Fibroblast of lung (primary cell): ENCODE measurements around the gene POGZ.

Source experiments
- CTCF ChIP-seq, 2 donors: IDR thresholded peaks in 1 of 2; conservative IDR thresholded peaks in 1 of 2; 1 replicate in 1 of 2; 2 replicates in 1 of 2; pipeline ENCODE4 v1.5.1; 2011 to 2012; ENCODE audit warnings: low read length in 2 of 2, control low read depth in 1 of 2, inconsistent platforms in 1 of 2, low read depth in 1 of 2, mild to moderate bottlenecking in 1 of 2
- EZH2 ChIP-seq: IDR thresholded peaks from 2 replicates; pipeline ENCODE4 v1.5.1; 2012; ENCODE audit warnings: low read length, control low read depth, mild to moderate bottlenecking; ENCODE audit errors: missing control alignments

GRCh38 chr1:151435174-151435573, 24.1 kb downstream of the POGZ start:
- no peak for TF ChIP-seq CTCF (conservative IDR thresholded peaks at IDR 0.05 in 1 of 2, IDR thresholded peaks at IDR 0.05 in 1 of 2; ENCODE audit: low read depth in 1 of 2, low read length in 2 of 2)
- TF ChIP-seq EZH2 = no peak
